Breast epithelium (tissue), 3 donors: ENCODE measurements around the gene PARP15.

Experiments used
- POLR2A ChIP-seq: fragments of 450-650 bp; IDR thresholded peaks from one replicate; pipeline ENCODE4 v1.6.1; 2016; ENCODE audit warnings: antibody characterized with exemption, mild to moderate bottlenecking, moderate library complexity
- TF ChIP-seq, protein P1 (sequence below), 3 donors: fragments of 450-650 bp; IDR thresholded peaks; one replicate each; pipeline ENCODE4 v1.5.1; 2016 to 2017; ENCODE audit warnings: antibody characterized with exemption in 3 of 3, mild to moderate bottlenecking in 3 of 3, moderate library complexity in 3 of 3

DNA sequence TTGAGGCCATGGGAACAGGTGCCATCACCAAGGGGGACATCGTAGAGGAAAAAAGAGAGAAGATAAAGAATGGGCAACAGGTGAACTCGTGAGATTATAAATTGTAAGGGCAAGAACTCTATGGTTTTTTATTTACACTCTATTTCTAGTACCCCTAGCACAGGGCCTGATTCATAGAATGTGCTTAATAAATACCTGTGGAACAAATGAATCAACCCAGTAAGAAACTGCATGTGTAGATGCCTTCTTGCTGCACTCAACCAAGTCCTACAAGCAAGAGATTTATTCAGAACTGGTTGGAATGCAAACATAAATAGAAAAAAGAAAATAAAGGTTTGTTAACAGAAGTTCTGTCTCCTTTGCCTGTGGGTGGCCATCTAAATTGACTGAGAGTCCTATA, 44.0 kb upstream of the PARP15 start:
- TF ChIP-seq, protein P1, sequence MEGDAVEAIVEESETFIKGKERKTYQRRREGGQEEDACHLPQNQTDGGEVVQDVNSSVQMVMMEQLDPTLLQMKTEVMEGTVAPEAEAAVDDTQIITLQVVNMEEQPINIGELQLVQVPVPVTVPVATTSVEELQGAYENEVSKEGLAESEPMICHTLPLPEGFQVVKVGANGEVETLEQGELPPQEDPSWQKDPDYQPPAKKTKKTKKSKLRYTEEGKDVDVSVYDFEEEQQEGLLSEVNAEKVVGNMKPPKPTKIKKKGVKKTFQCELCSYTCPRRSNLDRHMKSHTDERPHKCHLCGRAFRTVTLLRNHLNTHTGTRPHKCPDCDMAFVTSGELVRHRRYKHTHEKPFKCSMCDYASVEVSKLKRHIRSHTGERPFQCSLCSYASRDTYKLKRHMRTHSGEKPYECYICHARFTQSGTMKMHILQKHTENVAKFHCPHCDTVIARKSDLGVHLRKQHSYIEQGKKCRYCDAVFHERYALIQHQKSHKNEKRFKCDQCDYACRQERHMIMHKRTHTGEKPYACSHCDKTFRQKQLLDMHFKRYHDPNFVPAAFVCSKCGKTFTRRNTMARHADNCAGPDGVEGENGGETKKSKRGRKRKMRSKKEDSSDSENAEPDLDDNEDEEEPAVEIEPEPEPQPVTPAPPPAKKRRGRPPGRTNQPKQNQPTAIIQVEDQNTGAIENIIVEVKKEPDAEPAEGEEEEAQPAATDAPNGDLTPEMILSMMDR (IDR thresholded peaks at IDR 0.05): no peak
- TF ChIP-seq POLR2A: no peak
